ENCODE results near the gene PER3.

The PER3 gene

GRCh38 chr1:7751174-7751573 lies 32.9 kb upstream of the PER3 start:
- peaks cover 19% of the 10 kb centered on the region for H3K36me3 ChIP-seq (ENCODE audit: insufficient read depth, insufficient read length, low read length)
- H3K9ac ChIP-seq (ENCODE audit: insufficient read length, low read depth) = no peak overlapping the region
- no peak for DNase-seq (ENCODE audit: low read depth, low spot score)
- H3K9me3 ChIP-seq (ENCODE audit: insufficient read depth, low read length) = no peaks in the 10 kb centered on the region
- H3K4me1 ChIP-seq (ENCODE audit: insufficient read depth, insufficient read length) = no peaks in the 10 kb centered on the region
- no peak for TF ChIP-seq ZNF274 (IDR thresholded peaks at IDR 0.05; ENCODE audit: low read depth, low read length)
- no peak for TF ChIP-seq YY1 (IDR thresholded peaks at IDR 0.05; ENCODE audit: insufficient read depth, insufficient read length)
- TF ChIP-seq SUZ12 (IDR thresholded peaks at IDR 0.05; ENCODE audit: extremely low read depth, insufficient read depth, insufficient read length) = no peak
- no peak overlapping the region for H3K4me3 ChIP-seq (ENCODE audit: insufficient read length, low read depth)
- H3K27me3 ChIP-seq (ENCODE audit: insufficient read depth, insufficient read length) = no peaks in the 10 kb centered on the region

DNA sequence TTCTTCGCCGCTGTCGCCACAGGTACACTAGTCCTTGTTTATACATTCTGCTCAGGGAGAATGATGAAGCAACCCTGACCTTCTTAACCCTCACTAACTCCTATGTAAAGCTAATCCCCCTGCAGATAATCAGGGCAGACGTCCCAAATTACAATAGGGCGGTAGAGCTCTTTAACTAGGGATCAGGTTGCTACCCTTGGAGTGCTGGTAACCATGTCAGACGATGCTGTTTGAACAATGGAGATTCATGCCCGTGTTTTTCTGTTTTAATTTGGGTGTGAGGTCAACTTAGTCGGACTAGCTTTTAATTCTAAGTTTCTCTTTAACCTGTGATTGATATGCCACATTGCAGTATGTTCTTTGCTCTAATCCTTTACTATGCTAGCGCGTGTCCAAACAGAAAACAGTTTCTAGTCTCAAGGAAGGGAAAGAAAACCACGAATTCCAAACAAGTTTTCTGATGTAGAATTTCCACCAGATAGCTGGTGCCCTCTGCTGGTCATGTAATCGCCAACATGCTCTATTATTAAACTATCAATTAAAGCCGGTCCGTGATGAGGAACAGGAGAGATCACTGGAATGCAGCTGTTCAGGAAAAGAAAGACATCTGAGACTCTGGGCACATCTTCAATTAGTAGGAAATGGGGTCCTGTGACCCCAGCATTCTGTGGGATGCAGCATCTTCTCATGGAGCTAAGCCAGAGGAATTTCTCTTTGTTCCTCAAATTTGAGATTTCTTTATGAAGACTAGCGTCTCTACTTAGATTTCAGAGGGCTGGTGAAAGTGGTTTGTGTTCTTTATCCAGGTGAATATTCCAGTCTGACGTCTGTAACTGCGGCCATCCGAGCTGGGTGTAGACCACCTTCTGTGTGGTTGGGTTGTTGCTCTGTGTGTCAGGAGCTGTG lies 31.3 kb upstream of the PER3 start:
- Histone ChIP-seq H3K9ac (ENCODE audit: insufficient read length, low read depth) (peak overlapping the region; percentile 21), H3K36me3 (ENCODE audit: insufficient read depth, insufficient read length, low read length) (peaks cover 14% of the 10 kb centered on the region), H3K4me1 (ENCODE audit: insufficient read depth, insufficient read length) (no peaks in the 10 kb centered on the region), H3K27me3 (ENCODE audit: insufficient read depth, insufficient read length) (no peaks in the 10 kb centered on the region), H3K4me3 (ENCODE audit: insufficient read length, low read depth) (no peak overlapping the region), H3K9me3 (ENCODE audit: insufficient read depth, low read length) (no peaks in the 10 kb centered on the region)
- TF ChIP-seq SUZ12 (IDR thresholded peaks at IDR 0.05; ENCODE audit: extremely low read depth, insufficient read depth, insufficient read length) = no peak
- no peak for TF ChIP-seq ZNF274 (IDR thresholded peaks at IDR 0.05; ENCODE audit: low read depth, low read length)
- TF ChIP-seq YY1 (IDR thresholded peaks at IDR 0.05; ENCODE audit: insufficient read depth, insufficient read length) = no peak
- DNase-seq (ENCODE audit: low read depth, low spot score) = no peak

DNA sequence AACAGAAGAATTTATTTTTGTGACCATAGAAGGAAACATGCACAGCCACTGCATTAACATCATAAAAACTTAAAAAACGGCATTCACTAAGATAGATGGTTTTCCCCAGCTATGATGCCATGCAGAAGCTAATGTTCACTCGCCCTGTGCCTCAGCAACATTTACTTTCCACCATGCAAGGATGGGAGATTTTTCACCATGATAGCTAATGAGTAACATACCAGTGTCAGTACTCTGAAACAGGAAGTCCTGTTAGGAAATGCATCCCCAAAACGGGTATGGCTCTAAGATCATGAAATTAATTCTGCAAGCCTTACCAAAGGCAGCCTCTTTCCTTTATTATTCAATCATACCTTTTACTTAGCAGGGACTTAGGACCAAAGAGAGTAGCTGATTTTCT lies 30.4 kb upstream of the PER3 start:
- DNase-seq (ENCODE audit: low read depth, low spot score) = no peak
- H3K4me3 ChIP-seq (ENCODE audit: insufficient read length, low read depth) = no peak overlapping the region
- no peaks in the 10 kb centered on the region for H3K4me1 ChIP-seq (ENCODE audit: insufficient read depth, insufficient read length)
- no peaks in the 10 kb centered on the region for H3K27me3 ChIP-seq (ENCODE audit: insufficient read depth, insufficient read length)
- TF ChIP-seq ZNF274 (IDR thresholded peaks at IDR 0.05; ENCODE audit: low read depth, low read length) = no peak
- TF ChIP-seq YY1 (IDR thresholded peaks at IDR 0.05; ENCODE audit: insufficient read depth, insufficient read length) = no peak
- no peak for TF ChIP-seq SUZ12 (IDR thresholded peaks at IDR 0.05; ENCODE audit: extremely low read depth, insufficient read depth, insufficient read length)
- peaks cover 8% of the 10 kb centered on the region for H3K36me3 ChIP-seq (ENCODE audit: insufficient read depth, insufficient read length, low read length)
- H3K9me3 ChIP-seq (ENCODE audit: insufficient read depth, low read length) = no peaks in the 10 kb centered on the region
- H3K9ac ChIP-seq (ENCODE audit: insufficient read length, low read depth) = no peak overlapping the region

DNA sequence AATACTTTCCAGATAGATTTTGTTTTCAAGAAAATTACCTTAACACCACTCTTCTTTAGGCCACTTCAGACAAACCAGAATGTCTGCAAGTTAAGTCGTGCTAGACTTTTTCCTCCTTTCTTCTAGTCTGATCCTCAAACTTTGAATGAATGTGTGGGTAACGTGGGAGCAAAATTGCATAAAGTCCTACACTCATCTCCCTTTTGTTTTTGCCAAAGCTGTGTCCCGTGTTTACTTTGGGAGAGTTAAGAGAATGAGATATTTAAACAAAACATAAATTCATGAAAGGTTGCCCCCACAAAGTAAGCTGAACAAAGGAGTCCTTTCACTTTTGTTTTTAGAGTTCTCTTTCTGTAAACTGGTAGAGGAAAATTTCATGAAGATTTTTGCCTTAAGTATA lies 29.9 kb upstream of the PER3 start:
- H3K4me3 ChIP-seq (ENCODE audit: insufficient read length, low read depth) = no peak overlapping the region
- no peaks in the 10 kb centered on the region for H3K4me1 ChIP-seq (ENCODE audit: insufficient read depth, insufficient read length)
- no peak for TF ChIP-seq ZNF274 (IDR thresholded peaks at IDR 0.05; ENCODE audit: low read depth, low read length)
- TF ChIP-seq YY1 (IDR thresholded peaks at IDR 0.05; ENCODE audit: insufficient read depth, insufficient read length) = no peak
- no peak for TF ChIP-seq SUZ12 (IDR thresholded peaks at IDR 0.05; ENCODE audit: extremely low read depth, insufficient read depth, insufficient read length)
- no peaks in the 10 kb centered on the region for H3K9me3 ChIP-seq (ENCODE audit: insufficient read depth, low read length)
- H3K27me3 ChIP-seq (ENCODE audit: insufficient read depth, insufficient read length) = no peaks in the 10 kb centered on the region
- no peak for DNase-seq (ENCODE audit: low read depth, low spot score)
- no peak overlapping the region for H3K9ac ChIP-seq (ENCODE audit: insufficient read length, low read depth)
- peaks cover 6% of the 10 kb centered on the region for H3K36me3 ChIP-seq (ENCODE audit: insufficient read depth, insufficient read length, low read length)

DNA sequence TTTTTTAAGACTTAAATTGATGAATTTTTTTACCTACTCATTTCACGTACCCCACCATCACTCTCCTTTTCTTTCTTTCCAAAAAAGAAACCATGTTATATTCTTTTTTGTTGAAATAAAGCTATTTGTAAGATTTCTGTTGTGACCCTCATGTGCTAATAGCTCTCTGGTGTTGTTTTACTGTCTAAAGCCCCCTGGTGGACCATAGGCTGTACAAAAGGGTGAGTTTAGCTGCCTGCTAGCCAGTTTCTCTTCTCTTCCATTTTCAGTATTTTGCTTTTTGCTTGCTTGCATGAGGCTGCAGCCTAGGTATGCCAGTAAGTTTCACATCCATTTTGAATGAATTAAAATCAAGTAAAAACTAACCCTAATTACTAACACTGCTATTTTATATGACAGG lies 28.6 kb upstream of the PER3 start:
- H3K4me3 ChIP-seq (ENCODE audit: insufficient read length, low read depth) = no peak overlapping the region
- no peak overlapping the region for H3K9ac ChIP-seq (ENCODE audit: insufficient read length, low read depth)
- no peaks in the 10 kb centered on the region for H3K4me1 ChIP-seq (ENCODE audit: insufficient read depth, insufficient read length)
- no peak for TF ChIP-seq YY1 (IDR thresholded peaks at IDR 0.05; ENCODE audit: insufficient read depth, insufficient read length)
- no peak for TF ChIP-seq ZNF274 (IDR thresholded peaks at IDR 0.05; ENCODE audit: low read depth, low read length)
- no peak for TF ChIP-seq SUZ12 (IDR thresholded peaks at IDR 0.05; ENCODE audit: extremely low read depth, insufficient read depth, insufficient read length)
- no peak for DNase-seq (ENCODE audit: low read depth, low spot score)
- H3K27me3 ChIP-seq (ENCODE audit: insufficient read depth, insufficient read length) = no peaks in the 10 kb centered on the region
- H3K9me3 ChIP-seq (ENCODE audit: insufficient read depth, low read length) = no peaks in the 10 kb centered on the region
- H3K36me3 ChIP-seq (ENCODE audit: insufficient read depth, insufficient read length, low read length) = peaks cover 2% of the 10 kb centered on the region

DNA sequence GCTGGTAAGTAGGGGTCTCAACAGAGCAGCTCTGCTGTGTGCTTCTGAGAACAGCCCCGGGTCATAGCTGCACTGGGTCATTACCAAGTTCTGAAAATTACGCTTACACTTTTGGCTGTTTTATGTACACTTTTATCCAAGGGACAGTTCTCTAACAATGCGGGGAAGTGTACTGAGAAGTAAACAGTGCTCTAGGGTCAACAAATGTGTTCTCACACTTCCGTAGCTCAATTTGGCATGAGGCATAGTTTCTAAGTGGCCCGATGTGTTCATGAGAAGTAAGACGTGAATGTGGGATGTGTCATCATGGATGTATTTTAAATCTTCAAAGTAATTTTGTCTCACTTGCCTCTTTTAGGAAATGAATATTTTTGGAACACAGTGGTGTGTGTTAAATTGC lies 23.8 kb upstream of the PER3 start:
- peaks cover 2% of the 10 kb centered on the region for H3K36me3 ChIP-seq (ENCODE audit: insufficient read depth, insufficient read length, low read length)
- H3K9ac ChIP-seq (ENCODE audit: insufficient read length, low read depth) = no peak overlapping the region
- H3K4me3 ChIP-seq (ENCODE audit: insufficient read length, low read depth) = no peak overlapping the region
- no peaks in the 10 kb centered on the region for H3K9me3 ChIP-seq (ENCODE audit: insufficient read depth, low read length)
- DNase-seq (ENCODE audit: low read depth, low spot score) = no peak
- no peaks in the 10 kb centered on the region for H3K4me1 ChIP-seq (ENCODE audit: insufficient read depth, insufficient read length)
- TF ChIP-seq SUZ12 (IDR thresholded peaks at IDR 0.05; ENCODE audit: extremely low read depth, insufficient read depth, insufficient read length) (no peak), YY1 (IDR thresholded peaks at IDR 0.05; ENCODE audit: insufficient read depth, insufficient read length) (no peak), ZNF274 (IDR thresholded peaks at IDR 0.05; ENCODE audit: low read depth, low read length) (no peak)
- H3K27me3 ChIP-seq (ENCODE audit: insufficient read depth, insufficient read length) = no peaks in the 10 kb centered on the region

DNA sequence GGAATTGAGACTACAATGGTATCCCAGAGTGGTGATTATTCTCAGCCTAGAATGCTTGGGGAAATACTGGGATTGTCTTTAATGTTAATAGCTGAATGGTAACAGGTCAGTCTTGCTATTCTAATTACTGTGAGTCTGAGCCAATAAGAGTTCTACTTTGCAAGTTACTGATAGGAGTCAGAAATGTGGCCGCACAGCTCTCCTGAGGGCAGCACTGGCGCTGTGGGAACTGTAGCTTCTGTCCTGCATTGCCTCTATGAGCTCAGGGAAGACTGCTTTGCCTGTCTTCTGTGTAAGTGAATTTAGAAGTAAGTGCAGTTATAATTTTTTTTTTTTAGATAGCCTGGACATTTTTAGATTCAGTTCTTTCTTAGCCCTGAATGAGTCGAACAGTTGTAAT lies 23.0 kb upstream of the PER3 start:
- no peak overlapping the region for H3K4me3 ChIP-seq (ENCODE audit: insufficient read length, low read depth)
- TF ChIP-seq YY1 (IDR thresholded peaks at IDR 0.05; ENCODE audit: insufficient read depth, insufficient read length) (no peak), SUZ12 (IDR thresholded peaks at IDR 0.05; ENCODE audit: extremely low read depth, insufficient read depth, insufficient read length) (no peak), ZNF274 (IDR thresholded peaks at IDR 0.05; ENCODE audit: low read depth, low read length) (no peak)
- H3K4me1 ChIP-seq (ENCODE audit: insufficient read depth, insufficient read length) = no peaks in the 10 kb centered on the region
- H3K27me3 ChIP-seq (ENCODE audit: insufficient read depth, insufficient read length) = no peaks in the 10 kb centered on the region
- H3K9me3 ChIP-seq (ENCODE audit: insufficient read depth, low read length) = no peaks in the 10 kb centered on the region
- H3K9ac ChIP-seq (ENCODE audit: insufficient read length, low read depth) = no peak overlapping the region
- H3K36me3 ChIP-seq (ENCODE audit: insufficient read depth, insufficient read length, low read length) = no peaks in the 10 kb centered on the region
- DNase-seq (ENCODE audit: low read depth, low spot score) = no peak
